SK-N-SH (cell line): ENCODE data around the gene OOSP1. TPM values are rescaled to one million over a fixed set of nuclear protein-coding genes. Genes with fewer than 3 reads are reported as not detected.

Experiments
- CTCF ChIA-PET: fragments of 300-600, 350-600 bp; formaldehyde crosslinking; extraction: SDS; loops from one replicate; lab custom pipeline; 2021; lab: Yijun Ruan, JAX
- POLR2A ChIA-PET: fragments of 350-600 bp; sonication (Branson Sonifier 250); formaldehyde crosslinking; extraction: SDS; loops from one replicate; lab custom pipeline; 2020; ENCODE audit warnings: antibody characterized with exemption, inconsistent platforms; lab: Yijun Ruan, JAX
- DNase-seq: peaks from one replicate; pipeline ENCODE4 v3.0.0; 2012
- H2AFZ ChIP-seq: fragments of 200-600 bp; sonication (generic); 2 replicates; pipeline ENCODE4 v1.8.1; 2016; ENCODE audit warnings: antibody characterized with exemption, mild to moderate bottlenecking, low read depth
- H3F3A ChIP-seq: fragments of 200-600 bp; sonication (generic); replicated peaks from 2 replicates; pipeline ENCODE3; 2016; ENCODE audit warnings: antibody characterized with exemption, mild to moderate bottlenecking; ENCODE audit not compliant: insufficient read depth
- H3K27ac ChIP-seq, 2 experiments: fragments of 200-500 bp in 1 of 2; fragments of 200-600 bp in 1 of 2; sonication (Bioruptor generic) in 1 of 2; sonication (generic), shearing (Covaris generic) in 1 of 2; 2 replicates each; pipeline versions ENCODE4 v1.5.1 to v1.6.1; 2014 to 2016; ENCODE audit warnings: low read depth in 2 of 2, inconsistent platforms in 1 of 2, low read length in 1 of 2, mild to moderate bottlenecking in 1 of 2, mixed read lengths in 1 of 2
- H3K27me3 ChIP-seq: fragments of 200-600 bp; sonication (generic), shearing (Covaris generic); 2 replicates; pipeline ENCODE4 v1.6.1; 2016; ENCODE audit warnings: mixed run types; ENCODE audit not compliant: insufficient read depth
- H3K36me3 ChIP-seq, 2 experiments: fragments of 200-500 bp in 1 of 2; fragments of 200-600 bp in 1 of 2; sonication (Bioruptor generic) in 1 of 2; sonication (generic) in 1 of 2; replicated peaks in 1 of 2; 2 replicates each; pipeline versions ENCODE3 to v1.5.1; 2014 to 2016; ENCODE audit warnings: low read length in 1 of 2, mild to moderate bottlenecking in 1 of 2; ENCODE audit not compliant: insufficient read depth in 2 of 2, control insufficient read depth in 1 of 2
- H3K4me1 ChIP-seq, 2 experiments: fragments of 200-500 bp in 1 of 2; fragments of 200-600 bp in 1 of 2; sonication (Bioruptor generic) in 1 of 2; sonication (generic), shearing (Covaris generic) in 1 of 2; 2 replicates each; pipeline versions ENCODE4 v1.5.1 to v1.6.1; 2014 to 2016; ENCODE audit warnings: low read depth in 1 of 2, low read length in 1 of 2, mixed run types in 1 of 2; ENCODE audit not compliant: insufficient read depth in 2 of 2, control insufficient read depth in 1 of 2
- H3K4me2 ChIP-seq: fragments of 200-600 bp; sonication (generic), shearing (Covaris generic); 2 replicates; pipeline ENCODE4 v1.6.1; 2017; ENCODE audit warnings: mixed run types
- H3K4me3 ChIP-seq, 2 experiments: fragments of 200-500 bp in 1 of 2; fragments of 200-600 bp in 1 of 2; sonication (Bioruptor generic) in 1 of 2; sonication (generic), shearing (Covaris generic) in 1 of 2; 2 replicates each; pipeline versions ENCODE4 v1.5.1 to v1.8.1; 2014 to 2016; ENCODE audit warnings: low read depth in 2 of 2, inconsistent platforms in 1 of 2, low read length in 1 of 2, mild to moderate bottlenecking in 1 of 2, mixed read lengths in 1 of 2, moderate library complexity in 1 of 2
- H3K79me2 ChIP-seq: fragments of 200-600 bp; sonication (generic); 2 replicates; pipeline ENCODE4 v1.8.1; 2017; ENCODE audit warnings: mild to moderate bottlenecking; ENCODE audit not compliant: insufficient read depth
- H3K9ac ChIP-seq: fragments of 200-600 bp; sonication (generic); 2 replicates; pipeline ENCODE4 v1.6.1; 2017; ENCODE audit warnings: mixed run types
- H3K9me2 ChIP-seq: fragments of 200-600 bp; sonication (generic); 2 replicates; pipeline ENCODE4 v1.6.1; 2017; ENCODE audit warnings: mixed run types
- H3K9me3 ChIP-seq: fragments of 200-600 bp; sonication (generic); 2 replicates; pipeline ENCODE4 v1.6.1; 2017; ENCODE audit warnings: mixed run types, mild to moderate bottlenecking, moderate library complexity
- H4K20me1 ChIP-seq: fragments of 200-600 bp; sonication (generic); 2 replicates; pipeline ENCODE4 v1.6.1; 2017; ENCODE audit warnings: mild to moderate bottlenecking, mixed run types; ENCODE audit not compliant: insufficient read depth
- CHD2 ChIP-seq: fragments of 150-350 bp; IDR thresholded peaks from 2 replicates; pipeline ENCODE4 v1.6.1; 2018; ENCODE audit warnings: low read length; ENCODE audit not compliant: partially characterized antibody
- EZH2phosphoT487 ChIP-seq: fragments of 200-600 bp; sonication (generic); IDR thresholded peaks from 2 replicates; pipeline ENCODE4 v1.6.1; 2017; ENCODE audit warnings: low read depth, mixed run types, mild to moderate bottlenecking, antibody characterized with exemption, moderate library complexity, borderline replicate concordance
- FOXM1 ChIP-seq: IDR thresholded peaks from 2 replicates; pipeline ENCODE4 v1.4.0; 2012; ENCODE audit warnings: low read depth, mild to moderate bottlenecking
- GATA2 ChIP-seq: sonication (generic); formaldehyde crosslinking; IDR thresholded peaks from 2 replicates; pipeline ENCODE4 v1.5.0; 2020; ENCODE audit warnings: mild to moderate bottlenecking, missing genetic modification reagents
- IRF3 ChIP-seq: fragments of 150-350 bp; IDR thresholded peaks from 2 replicates; pipeline ENCODE4 v1.6.1; 2016; ENCODE audit warnings: mild to moderate bottlenecking, low read depth, low read length
- MEF2A ChIP-seq: IDR thresholded peaks from 2 replicates; pipeline ENCODE4 v1.4.0; 2012; ENCODE audit warnings: low read depth, borderline replicate concordance
- NFIC ChIP-seq: IDR thresholded peaks from 2 replicates; pipeline ENCODE4 v1.4.0; 2012; ENCODE audit warnings: borderline replicate concordance
- SIN3A ChIP-seq: IDR thresholded peaks from 2 replicates; pipeline ENCODE4 v1.6.1; 2012; ENCODE audit warnings: low read depth, mild to moderate bottlenecking, low read length, moderate library complexity, borderline replicate concordance
- TAF1 ChIP-seq: IDR thresholded peaks from 2 replicates; pipeline ENCODE4 v1.6.1; 2012; ENCODE audit warnings: low read depth, mild to moderate bottlenecking, low read length, moderate library complexity, borderline replicate concordance
- WGBS: methylation state at CpG from one replicate; pipeline ENCODE4 v1.1.6; 2017; ENCODE audit warnings: low lambda C conversion rate; 5-methylcytosine and 5-hydroxymethylcytosine counted together
- polyA plus RNA-seq, 3 experiments: library from polyadenylated mRNA; depleted of rRNA; stranded (reverse); fragments of >200 nt; gene quantifications; 2 replicates each; pipeline ENCODE4 v1.2.3, GENCODE V29; 2012
- TF ChIP-seq, protein P1 (sequence below): IDR thresholded peaks from 2 replicates; pipeline ENCODE4 v1.6.1; 2012; ENCODE audit warnings: mild to moderate bottlenecking, low read depth, low read length, moderate library complexity
- TF ChIP-seq, protein P2 (sequence below): fragments of 150-350 bp; IDR thresholded peaks from 2 replicates; pipeline ENCODE4 v1.6.1; 2017; ENCODE audit warnings: antibody characterized with exemption, low read length, low read depth, borderline replicate concordance
- TF ChIP-seq, protein P3 (sequence below): IDR thresholded peaks from 2 replicates; pipeline ENCODE4 v1.4.0; 2012; ENCODE audit warnings: low read depth, borderline replicate concordance

OOSP1 gene
- polyA plus RNA-seq, 1 of the 3 experiments (the other 2 are of a cell fraction): not detected

GRCh38 chr11:59939482-59939881 is 1.2 kb downstream of the OOSP1 start:
- DNase-seq: no peak
- no peak overlapping the region for H3K9ac ChIP-seq
- H3K4me3 ChIP-seq: no peak overlapping the region
- H3K27me3 ChIP-seq: peaks cover 5% of the 10 kb centered on the region; the same call in 1 of the 2 replicates
- no peaks in the 10 kb centered on the region for H3K9me3 ChIP-seq
- no peaks in the 10 kb centered on the region for H3K4me1 ChIP-seq
- H3K79me2 ChIP-seq: no peaks in the 10 kb centered on the region
- no peak overlapping the region for H3K27ac ChIP-seq
- H3K4me2 ChIP-seq: no peak overlapping the region
- TF ChIP-seq EZH2phosphoT487: no peak
- TF ChIP-seq FOXM1: no peak
- TF ChIP-seq SIN3A: no peak
- no peak for TF ChIP-seq IRF3
- no peak for TF ChIP-seq GATA2 (CRISPR knock-in tag)
- TF ChIP-seq CHD2: no peak
- TF ChIP-seq NFIC: no peak
- TF ChIP-seq MEF2A: no peak
- TF ChIP-seq TAF1: no peak
- TF ChIP-seq, protein P1, sequence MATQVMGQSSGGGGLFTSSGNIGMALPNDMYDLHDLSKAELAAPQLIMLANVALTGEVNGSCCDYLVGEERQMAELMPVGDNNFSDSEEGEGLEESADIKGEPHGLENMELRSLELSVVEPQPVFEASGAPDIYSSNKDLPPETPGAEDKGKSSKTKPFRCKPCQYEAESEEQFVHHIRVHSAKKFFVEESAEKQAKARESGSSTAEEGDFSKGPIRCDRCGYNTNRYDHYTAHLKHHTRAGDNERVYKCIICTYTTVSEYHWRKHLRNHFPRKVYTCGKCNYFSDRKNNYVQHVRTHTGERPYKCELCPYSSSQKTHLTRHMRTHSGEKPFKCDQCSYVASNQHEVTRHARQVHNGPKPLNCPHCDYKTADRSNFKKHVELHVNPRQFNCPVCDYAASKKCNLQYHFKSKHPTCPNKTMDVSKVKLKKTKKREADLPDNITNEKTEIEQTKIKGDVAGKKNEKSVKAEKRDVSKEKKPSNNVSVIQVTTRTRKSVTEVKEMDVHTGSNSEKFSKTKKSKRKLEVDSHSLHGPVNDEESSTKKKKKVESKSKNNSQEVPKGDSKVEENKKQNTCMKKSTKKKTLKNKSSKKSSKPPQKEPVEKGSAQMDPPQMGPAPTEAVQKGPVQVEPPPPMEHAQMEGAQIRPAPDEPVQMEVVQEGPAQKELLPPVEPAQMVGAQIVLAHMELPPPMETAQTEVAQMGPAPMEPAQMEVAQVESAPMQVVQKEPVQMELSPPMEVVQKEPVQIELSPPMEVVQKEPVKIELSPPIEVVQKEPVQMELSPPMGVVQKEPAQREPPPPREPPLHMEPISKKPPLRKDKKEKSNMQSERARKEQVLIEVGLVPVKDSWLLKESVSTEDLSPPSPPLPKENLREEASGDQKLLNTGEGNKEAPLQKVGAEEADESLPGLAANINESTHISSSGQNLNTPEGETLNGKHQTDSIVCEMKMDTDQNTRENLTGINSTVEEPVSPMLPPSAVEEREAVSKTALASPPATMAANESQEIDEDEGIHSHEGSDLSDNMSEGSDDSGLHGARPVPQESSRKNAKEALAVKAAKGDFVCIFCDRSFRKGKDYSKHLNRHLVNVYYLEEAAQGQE: no peak
- TF ChIP-seq, protein P2, sequence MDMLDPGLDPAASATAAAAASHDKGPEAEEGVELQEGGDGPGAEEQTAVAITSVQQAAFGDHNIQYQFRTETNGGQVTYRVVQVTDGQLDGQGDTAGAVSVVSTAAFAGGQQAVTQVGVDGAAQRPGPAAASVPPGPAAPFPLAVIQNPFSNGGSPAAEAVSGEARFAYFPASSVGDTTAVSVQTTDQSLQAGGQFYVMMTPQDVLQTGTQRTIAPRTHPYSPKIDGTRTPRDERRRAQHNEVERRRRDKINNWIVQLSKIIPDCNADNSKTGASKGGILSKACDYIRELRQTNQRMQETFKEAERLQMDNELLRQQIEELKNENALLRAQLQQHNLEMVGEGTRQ: no peak
- TF ChIP-seq, protein P3, sequence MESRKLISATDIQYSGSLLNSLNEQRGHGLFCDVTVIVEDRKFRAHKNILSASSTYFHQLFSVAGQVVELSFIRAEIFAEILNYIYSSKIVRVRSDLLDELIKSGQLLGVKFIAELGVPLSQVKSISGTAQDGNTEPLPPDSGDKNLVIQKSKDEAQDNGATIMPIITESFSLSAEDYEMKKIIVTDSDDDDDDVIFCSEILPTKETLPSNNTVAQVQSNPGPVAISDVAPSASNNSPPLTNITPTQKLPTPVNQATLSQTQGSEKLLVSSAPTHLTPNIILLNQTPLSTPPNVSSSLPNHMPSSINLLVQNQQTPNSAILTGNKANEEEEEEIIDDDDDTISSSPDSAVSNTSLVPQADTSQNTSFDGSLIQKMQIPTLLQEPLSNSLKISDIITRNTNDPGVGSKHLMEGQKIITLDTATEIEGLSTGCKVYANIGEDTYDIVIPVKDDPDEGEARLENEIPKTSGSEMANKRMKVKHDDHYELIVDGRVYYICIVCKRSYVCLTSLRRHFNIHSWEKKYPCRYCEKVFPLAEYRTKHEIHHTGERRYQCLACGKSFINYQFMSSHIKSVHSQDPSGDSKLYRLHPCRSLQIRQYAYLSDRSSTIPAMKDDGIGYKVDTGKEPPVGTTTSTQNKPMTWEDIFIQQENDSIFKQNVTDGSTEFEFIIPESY: no peak
- H3K9me2 ChIP-seq: no peaks in the 10 kb centered on the region
- no peaks in the 10 kb centered on the region for H3F3A ChIP-seq
- 1% methylated on average over 2 of the region's 2 CpGs for WGBS
- ChIA-PET CTCF (no interaction called here), POLR2A (no interaction called here)
- no peaks in the 10 kb centered on the region for H4K20me1 ChIP-seq
- no peak overlapping the region for H2AFZ ChIP-seq
- no peaks in the 10 kb centered on the region for H3K36me3 ChIP-seq
